ENCODE results near the gene WDR45.

WDR45 gene

GRCh38 chrX:49073601-49074575 is 5.8 kb downstream of the WDR45 start, which contains the start of gene PRAF2:
Gene PRAF2 (minus strand): TSS chrX:49074002. CDS start chrX:49073987, 15 bp downstream.
- DNase-seq, result peak; percentile 94

GRCh38 chrX:49072712-49073095 is 7.0 kb downstream of the WDR45 start:
- peak; percentile 36 for DNase-seq

- DNase-seq, result peak; percentile 85
Observed at GRCh38 chrX:49071877-49072711, 7.6 kb downstream of the WDR45 start.

- DNase-seq, result no peak
Observed at GRCh38 chrX:49070988-49071387, 8.7 kb downstream of the WDR45 start.

- no peak for DNase-seq
Observed at GRCh38 chrX:49069038-49069437, 10.6 kb downstream of the WDR45 start.

GRCh38 chrX:49067285-49068120 is 12.2 kb downstream of the WDR45 start:
- no peak for DNase-seq

- DNase-seq, result no peak
Observed at GRCh38 chrX:49066690-49067089, 13.0 kb downstream of the WDR45 start.

GRCh38 chrX:49066278-49066677 is 13.4 kb downstream of the WDR45 start:
- DNase-seq, result no peak

- DNase-seq, result no peak
Observed at GRCh38 chrX:49064735-49065134, 15.0 kb downstream of the WDR45 start.

- DNase-seq, result no peak
Observed at GRCh38 chrX:49064303-49064702, 15.4 kb downstream of the WDR45 start.

GRCh38 chrX:49063715-49064114 is 16.0 kb downstream of the WDR45 start:
- no peak for DNase-seq

- no peak for DNase-seq
Observed at GRCh38 chrX:49061916-49062315, 17.8 kb downstream of the WDR45 start.

GRCh38 chrX:49061490-49061889 is 18.2 kb downstream of the WDR45 start:
- no peak for DNase-seq

- no peak for DNase-seq
Observed at GRCh38 chrX:49060914-49061313, 18.8 kb downstream of the WDR45 start.

GRCh38 chrX:49059681-49060085 is 20.0 kb downstream of the WDR45 start:
- no peak for DNase-seq

- no peak for DNase-seq
Observed at GRCh38 chrX:49059201-49059600, 20.5 kb downstream of the WDR45 start.

GRCh38 chrX:49058794-49059193 is 20.9 kb downstream of the WDR45 start, which contains the start of gene CCDC120:
Gene CCDC120 (plus strand): TSS chrX:49058999. CDS start chrX:49062042, 3,043 bp downstream.
- DNase-seq, result no peak

GRCh38 chrX:49054073-49054762 is 25.5 kb downstream of the WDR45 start:
- no peak for DNase-seq

- DNase-seq, result peak; percentile 91
Observed at GRCh38 chrX:49053223-49054072, 26.2 kb downstream of the WDR45 start.

- no peak for DNase-seq
Observed at GRCh38 chrX:49043987-49044281, 35.8 kb downstream of the WDR45 start.

All from eye (tissue), 1 donor.